HG03175 (cell line): ENCODE data around the gene EGFR.

ENCODE experiments used
- ATAC-seq: cut with Tn5 transposase; IDR thresholded peaks from one replicate; pipeline ENCODE4 v1.9.1; 2021; ENCODE audit warnings: mild to moderate bottlenecking, moderate library complexity; ENCODE audit not compliant: unreplicated experiment

Gene EGFR

DNA sequence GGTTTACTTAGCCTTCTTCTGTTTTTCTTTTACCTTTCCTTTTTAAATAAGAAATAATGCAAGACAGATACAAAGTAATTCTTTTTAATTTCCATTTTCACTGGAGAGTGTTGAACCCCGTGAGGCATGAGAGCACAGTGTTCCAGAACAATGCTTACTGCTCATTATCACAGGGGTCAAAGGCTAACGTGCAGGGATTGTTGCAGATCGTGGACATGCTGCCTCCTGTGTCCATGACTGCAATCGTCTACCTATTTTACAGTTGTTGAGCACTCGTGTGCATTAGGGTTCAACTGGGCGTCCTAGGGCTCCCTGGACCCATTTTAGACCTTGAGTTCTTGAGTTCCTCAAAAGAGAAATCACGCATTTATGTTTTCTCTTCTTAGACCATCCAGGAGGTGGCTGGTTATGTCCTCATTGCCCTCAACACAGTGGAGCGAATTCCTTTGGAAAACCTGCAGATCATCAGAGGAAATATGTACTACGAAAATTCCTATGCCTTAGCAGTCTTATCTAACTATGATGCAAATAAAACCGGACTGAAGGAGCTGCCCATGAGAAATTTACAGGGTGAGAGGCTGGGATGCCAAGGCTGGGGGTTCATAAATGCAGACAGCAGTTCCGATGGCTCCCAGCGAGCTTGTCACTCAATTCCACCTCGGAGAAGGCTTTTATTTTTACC is 124.2 kb downstream of the EGFR start:
- no peak for ATAC-seq

DNA sequence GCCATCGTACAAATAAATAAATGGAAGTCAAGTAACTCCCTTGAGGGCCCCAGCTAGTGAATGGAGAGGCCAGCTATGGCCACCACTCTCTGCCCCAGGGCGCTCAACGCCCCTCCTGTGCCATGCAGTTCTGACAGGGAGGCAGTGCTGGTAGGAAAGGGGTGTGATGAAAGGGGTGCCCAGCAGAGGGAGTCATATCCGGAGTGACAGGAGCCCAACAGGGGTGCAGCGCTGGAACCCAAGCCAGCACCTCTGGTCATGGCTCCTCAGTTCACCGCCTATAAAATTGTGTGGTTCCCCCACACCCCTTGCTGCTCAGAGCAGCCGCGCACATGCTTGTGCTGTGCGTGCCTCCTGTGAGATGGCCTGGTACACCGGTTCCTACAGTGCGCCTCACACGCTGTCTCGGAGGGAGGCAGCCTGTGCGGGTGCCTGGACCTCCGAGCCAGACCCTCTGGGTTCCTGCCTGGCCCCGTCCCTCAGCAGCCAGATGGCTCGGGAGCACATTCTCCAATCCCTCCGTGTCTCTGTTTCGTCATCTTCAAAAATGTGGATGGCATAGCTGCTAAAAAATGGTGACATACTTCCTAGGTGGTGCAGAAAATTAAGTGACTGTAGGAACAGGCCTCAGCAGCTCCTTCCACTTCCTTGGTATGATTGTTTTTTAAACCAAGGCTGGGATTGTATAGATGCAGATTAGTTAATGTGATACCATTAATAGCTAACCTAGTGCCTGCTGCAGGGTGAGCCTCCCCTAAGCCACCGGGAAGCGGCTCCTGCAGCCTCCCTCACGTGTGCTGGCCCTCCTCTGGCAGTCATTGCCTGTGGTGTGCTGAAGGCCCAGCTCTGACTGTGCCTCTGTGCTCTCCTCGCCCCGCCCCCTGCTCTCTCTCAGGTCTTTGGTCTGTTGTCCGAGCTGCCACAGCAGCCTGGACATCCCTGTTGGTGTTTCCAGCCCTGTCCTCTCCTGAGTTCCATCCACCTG is 125.8 kb downstream of the EGFR start:
- ATAC-seq = no peak

DNA sequence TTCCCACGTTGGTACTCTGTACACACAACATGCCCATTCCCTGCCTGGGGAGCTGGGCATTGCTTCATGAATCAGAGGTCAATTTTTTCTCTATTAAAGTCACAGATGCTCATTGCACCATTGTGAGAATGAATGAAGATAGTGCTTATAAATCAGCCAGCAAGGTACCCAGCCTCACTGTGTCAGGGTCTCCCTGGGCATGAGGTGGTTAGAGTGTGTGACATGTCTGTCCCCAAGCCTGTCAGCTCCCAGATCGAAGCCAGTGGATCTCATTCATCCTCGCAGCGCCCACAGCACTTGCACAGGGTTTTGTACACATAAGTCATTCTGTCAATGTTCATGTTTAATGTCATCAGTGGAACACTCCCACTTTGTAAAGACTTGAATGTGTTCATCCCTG is 126.8 kb downstream of the EGFR start:
- no peak for ATAC-seq

DNA sequence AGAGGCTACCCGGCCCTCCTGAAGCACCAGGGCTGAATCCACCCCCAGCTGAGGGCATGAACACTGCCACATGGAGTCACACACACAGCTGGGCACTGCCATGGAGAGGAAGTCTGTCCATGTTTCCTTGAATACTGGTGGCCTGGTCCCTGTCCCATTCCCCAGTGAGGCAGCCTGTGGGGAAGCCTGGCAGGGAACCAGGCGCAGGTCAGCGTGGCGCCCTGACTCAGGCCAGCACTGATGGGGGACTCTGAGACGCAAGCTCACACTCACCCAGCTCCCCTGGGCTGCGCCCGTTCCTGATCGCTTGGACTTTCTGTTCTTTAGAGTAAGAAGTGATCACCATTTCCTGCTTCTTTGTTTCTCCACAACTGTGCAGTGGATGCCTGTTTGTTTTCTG is 128.3 kb downstream of the EGFR start:
- no peak for ATAC-seq

DNA sequence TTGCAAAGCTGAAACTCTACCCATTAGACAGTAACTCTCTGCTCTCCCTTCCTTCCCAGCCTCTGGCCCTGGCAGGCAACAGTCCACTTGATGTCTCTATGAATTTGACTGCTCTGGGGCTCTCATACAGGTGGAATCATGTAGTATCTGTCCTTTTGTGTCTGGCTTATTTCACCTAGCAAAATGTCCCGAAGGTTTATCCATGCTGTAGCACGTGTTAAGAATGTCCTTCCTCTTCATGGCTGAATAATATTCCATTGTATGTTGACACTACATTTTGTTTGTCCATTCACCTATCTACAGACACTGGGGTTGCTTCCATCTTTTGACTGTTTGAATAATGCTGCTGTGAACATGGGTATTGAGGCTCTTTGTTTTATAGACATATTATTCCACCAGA is 128.9 kb downstream of the EGFR start:
- ATAC-seq = no peak

DNA sequence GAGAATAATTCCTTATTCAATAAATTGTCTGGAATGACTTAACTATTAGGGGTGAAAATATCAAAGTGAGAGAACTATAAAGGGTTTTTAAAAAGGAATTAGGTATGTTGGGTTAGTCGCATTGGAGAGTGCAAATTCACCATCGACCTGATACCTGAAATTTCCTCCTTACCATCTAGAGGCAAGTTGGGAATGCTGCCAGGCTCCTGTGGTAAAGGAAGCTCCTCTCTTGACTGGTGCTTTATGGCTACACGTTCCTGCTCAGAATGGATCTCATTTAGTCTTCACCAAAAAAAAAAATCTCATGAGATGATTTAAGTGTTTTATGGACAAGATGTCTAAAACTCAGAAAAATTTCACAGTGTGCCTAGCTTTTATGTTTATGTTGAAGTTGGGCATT is 129.8 kb downstream of the EGFR start:
- ATAC-seq = no peak

DNA sequence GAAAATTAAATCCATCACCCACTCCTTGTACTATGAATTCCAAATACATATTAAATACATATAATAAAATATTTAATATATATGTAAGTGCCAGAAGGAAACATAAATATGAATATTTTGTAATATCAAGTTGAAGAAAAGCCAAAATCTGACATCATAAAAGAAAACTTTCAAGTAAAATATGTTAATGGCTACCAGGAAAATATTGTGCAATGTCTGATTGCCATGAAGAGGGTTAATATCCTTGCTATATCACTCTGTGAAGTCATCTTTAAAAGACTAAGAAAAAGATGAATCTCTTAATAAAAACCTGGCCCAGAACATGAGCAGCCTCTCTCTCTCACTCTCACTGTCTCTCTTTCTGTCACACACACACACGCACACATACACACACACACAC is 130.2 kb downstream of the EGFR start:
- no peak for ATAC-seq

DNA sequence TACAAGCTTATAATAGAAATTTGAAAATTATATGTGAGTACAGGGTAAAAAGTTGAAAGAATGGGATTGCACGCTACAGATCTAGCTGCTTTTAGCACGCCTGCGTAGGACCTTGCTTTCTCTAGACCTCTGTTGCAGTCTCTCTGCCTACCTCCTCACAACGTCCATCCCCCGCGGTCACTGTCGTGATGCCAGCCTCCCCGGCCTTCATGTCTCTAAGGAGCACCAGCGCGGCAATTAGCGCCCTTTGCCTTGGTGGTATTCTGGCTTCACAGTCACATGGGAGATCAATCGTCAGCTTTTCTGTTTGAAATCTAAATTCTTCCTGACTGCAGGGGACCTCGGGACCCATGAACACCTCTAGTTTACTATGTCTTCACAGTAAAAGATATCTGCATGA is 131.3 kb downstream of the EGFR start:
- ATAC-seq = no peak

DNA sequence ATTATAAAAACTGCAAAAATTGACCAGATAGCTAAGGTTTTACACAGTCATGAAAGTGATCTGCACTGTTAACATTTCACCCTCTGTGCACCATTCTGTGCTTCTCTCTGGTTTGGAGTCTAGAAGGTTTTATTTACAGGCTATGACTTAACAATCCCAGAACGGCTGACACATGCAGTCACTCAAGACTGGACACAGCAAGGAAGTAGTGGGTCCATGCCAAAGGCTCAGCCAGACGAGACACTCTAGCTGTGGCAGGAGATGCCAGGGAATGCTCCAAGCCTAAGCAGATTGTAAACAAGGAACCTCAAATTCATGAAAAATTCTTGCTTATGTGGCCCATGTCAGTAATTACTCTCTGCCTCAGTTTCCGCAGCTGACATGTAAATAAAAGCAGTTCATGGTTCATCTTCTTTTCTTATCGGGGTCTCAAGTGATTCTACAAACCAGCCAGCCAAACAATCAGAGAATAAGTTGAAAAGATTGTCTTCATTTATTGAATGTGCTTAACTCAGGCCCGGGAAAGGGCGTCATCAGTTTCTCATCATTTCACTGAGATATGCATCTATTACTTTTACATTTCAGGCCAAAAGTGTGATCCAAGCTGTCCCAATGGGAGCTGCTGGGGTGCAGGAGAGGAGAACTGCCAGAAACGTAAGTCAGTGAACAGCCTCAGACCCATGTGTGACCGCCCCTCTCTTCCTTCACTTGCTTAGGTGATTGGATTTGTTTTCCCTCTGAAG is 132.1 kb downstream of the EGFR start:
- ATAC-seq = no peak

DNA sequence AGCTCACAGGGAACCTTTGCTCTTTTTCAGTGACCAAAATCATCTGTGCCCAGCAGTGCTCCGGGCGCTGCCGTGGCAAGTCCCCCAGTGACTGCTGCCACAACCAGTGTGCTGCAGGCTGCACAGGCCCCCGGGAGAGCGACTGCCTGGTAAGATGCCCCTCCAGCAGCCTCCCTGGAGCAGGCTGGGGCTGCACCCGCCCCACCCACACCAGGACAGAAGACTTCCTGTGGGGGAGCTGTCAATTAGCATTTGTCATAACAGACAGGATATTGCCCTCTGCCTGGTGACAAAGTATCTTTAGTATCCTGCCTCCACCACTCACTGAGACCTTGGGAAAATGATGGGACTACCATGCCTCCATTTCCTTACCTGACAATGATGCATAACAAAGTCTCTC is 133.7 kb downstream of the EGFR start:
- ATAC-seq = no peak

DNA sequence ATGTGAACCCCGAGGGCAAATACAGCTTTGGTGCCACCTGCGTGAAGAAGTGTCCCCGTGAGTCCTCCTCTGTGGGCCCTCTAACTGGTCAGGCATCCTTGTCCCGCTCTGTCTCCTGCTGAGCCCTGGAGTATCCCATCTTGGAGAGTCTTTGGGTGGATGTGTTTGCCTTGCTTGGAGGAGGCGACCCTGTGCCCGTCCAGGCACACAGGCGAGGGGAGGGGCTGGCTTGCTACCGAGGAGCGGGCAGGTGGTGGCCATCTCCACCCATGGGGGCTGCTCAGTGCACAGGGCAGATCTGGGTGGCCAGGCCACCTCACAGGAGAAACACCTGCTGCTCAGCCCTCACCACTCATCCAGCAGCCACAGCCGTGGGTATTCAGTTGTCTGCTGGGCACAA is 135.3 kb downstream of the EGFR start:
- ATAC-seq = no peak

DNA sequence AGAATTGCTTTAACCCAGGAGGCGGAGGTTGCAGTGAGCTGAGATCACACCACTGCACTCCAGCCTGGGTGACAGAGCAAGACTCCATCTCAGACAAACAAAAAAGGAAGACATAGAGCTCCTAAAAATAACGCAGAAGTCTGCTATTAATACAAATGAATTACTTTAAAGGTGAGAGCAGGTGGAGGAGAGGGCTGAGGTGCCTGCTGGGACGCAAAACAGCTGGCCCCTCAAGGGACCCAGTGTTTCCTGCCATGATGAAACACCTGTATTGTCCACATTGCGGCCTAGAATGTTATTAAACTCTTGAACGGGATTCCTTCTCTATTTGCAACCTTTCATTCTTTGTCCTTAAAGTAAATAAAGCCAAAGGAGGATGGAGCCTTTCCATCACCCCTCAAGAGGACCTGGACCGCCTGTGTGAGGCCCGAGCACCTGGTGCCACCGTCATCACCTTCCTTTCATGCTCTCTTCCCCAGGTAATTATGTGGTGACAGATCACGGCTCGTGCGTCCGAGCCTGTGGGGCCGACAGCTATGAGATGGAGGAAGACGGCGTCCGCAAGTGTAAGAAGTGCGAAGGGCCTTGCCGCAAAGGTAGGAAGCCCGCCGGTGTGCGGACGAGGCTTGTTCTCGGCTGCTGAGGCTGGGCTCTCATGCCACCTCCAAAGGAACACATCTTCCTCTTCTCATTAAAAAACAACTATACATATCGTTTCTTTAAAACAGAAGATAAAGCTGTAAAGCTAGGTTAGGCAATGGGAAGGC is 136.7 kb downstream of the EGFR start:
- ATAC-seq = no peak

DNA sequence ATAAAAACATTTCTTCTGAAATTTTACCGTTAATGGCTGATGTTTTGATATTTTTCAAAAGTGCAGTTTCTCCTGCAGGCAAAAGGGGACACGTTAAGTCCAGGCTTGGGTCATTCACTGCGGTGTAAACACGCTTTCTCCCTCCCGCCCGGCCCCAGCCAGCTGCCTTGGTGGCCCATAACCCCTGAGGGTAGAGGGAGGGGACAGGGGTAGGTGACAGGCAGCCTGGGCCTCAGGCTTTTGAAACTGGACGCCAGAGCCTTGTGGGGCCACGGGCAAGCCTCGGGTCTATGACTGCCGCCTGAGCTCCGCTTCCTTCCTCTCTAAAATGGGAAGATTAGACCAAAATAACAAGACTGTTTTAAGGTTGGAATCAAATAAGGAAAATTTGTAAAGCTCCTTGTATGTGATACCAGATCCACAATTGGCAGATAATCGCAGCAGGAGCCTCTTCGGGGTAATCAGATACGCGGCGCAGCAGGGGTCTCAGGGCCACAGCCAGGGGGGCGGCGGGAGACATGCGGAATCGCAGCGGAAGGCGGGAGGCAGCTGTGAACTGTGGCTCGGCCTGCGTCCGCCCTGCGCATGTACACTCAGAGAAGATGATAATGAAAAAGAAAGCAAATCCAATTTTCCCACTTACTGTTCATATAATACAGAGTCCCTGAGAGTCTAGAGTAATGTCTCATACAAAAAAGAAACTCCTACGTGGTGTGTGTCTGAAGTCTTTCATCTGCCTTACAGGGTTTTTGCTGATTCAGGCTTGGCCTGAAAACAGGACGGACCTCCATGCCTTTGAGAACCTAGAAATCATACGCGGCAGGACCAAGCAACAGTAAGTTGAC is 138.3 kb downstream of the EGFR start:
- no peak for ATAC-seq

DNA sequence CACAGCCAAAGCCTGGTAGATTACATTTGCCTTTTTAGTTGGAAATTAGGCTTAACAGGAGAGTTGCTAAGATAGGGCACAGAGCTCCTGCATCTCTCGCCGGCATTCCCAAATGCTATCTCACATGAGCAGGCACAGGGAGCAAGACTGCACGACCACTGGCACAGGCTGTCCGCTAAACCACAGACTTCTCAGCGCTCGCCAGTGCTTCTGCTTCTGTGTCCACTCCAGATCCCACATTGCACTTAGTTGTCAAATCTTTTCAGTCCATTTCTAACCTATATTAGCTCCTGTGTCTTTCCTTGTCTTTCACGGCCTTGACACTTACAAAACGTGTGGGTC is 138.9 kb downstream of the EGFR start:
- no peak for ATAC-seq

DNA sequence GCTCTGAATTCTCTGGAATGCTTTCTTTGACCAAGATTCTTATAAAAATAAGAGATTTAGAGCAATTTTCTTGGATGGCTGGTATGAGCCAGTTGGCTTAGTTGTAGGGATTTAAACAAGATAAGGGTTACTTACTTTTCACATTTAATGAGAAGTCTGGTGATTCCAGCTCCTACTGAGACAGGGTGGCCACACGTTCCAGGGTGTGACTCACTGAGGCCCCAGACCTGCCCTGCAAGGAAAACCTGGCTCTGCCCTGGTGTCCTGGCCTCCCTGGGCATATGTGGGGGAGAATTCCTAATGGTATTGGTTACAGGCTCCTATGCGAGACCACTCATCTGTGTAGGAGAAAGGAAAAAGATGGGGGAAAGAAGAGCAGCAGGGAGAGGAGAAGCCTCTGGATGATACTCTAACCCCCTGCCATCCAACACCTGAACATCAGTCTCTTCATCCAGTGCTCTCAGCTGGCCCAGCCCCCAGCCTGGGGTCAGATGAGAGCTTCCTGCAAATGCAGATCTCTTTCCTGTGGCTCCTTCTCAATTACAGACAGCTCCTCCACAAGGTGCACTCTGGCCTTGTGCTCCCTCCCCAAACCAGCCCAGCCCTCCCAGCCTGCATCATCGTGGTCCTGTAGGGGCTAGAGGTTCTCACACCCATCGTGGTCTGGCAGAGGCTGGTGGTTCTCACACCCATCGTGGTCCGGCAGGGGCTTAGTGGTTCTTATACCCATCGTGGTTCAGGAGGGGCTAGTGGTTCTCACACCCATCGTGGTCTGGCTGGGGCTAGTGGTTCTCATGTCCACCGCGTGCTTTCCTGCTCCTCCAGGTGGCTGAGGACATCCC is 139.9 kb downstream of the EGFR start:
- no peak for ATAC-seq

DNA sequence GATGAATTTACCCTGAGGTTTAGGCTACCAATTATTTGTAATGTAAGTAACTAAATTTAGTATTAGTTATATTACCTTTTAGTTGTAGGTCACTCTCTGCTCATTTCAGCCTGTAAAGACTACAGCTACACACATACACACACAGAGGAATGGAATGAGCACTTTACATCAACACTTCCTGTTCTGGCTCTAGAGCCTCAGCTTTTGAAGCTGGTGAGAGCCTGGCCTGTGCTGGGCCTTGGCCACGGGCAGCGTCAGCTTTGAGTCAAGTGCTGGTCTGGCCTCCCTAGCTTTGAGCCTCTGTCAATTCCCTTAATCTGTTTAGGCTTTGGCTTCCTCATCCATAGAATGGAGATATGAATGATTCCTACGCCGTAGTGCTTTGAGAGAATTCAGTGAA is 141.7 kb downstream of the EGFR start:
- no peak for ATAC-seq

DNA sequence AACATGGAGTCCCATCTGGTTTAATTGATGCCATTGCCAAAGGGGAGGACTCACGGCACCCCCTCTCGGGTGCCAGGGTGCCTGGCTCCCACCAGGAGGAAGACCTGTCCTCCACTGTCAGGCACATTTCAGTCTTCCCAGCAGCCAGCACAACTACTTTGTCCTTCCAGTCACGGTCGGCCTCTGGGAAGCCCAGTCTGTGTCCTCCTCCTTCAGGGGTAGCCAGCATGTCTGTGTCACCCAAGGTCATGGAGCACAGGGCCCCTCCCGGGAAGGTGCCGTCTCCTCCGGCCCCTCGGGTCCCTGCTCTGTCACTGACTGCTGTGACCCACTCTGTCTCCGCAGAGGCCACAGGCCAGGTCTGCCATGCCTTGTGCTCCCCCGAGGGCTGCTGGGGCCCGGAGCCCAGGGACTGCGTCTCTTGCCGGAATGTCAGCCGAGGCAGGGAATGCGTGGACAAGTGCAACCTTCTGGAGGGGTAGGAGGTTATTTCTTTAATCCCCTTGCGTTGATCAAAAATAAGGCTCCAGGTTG is 142.4 kb downstream of the EGFR start:
- ATAC-seq = no peak

DNA sequence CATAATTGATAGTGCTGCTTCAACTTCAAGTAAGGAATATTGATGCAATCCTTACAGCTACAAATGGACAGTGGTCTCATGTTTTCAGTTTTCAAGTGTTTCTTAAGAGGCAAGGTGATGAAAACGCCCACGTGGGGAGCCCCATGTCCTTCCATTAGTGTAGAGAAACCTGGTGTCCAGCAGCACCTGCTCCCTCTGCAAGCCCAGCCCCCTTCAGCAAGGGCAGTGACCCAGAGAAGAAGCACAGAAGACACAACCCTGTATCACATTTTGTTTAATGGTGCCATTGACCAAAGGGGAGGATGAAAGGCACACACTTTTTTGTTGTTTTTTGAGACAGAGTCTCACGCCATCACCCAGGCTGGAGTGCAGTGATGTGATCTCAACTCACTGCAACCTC is 143.7 kb downstream of the EGFR start:
- no peak for ATAC-seq

DNA sequence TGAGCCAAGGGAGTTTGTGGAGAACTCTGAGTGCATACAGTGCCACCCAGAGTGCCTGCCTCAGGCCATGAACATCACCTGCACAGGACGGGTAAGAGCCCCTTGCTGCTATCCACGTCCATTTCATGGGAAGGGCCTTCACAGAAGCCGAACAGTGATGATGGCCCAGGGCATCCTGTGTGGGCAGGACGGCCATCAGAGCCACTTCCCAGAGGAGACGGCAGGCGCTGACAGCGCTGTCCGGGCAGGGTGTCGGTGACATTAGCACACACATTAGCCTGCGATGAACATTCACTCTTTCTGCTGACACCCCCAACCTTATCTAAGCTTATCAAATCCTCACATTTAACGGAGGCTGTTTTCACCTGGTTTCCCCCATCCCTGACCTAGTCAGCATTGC is 144.9 kb downstream of the EGFR start:
- no peak for ATAC-seq
